ENCODE data around the gene CLSTN2.

Gene CLSTN2

GRCh38 chr3:140614001-140614400 is 679.0 kb downstream of the CLSTN2 start:
- H3K27me3 ChIP-seq (ENCODE audit: insufficient read depth, low read depth, severe bottlenecking), result no peaks in the 10 kb centered on the region
- H3K36me3 ChIP-seq, result no peaks in the 10 kb centered on the region
- H3K4me3 ChIP-seq (ENCODE audit: low read depth, low read length), result no peak overlapping the region
- DNase-seq, result no peak
- TF ChIP-seq CTCF (IDR thresholded peaks at IDR 0.05; ENCODE audit: low read depth, low read length), result no peak
- H3K9me3 ChIP-seq (ENCODE audit: severe bottlenecking), result peaks cover 2% of the 10 kb centered on the region
- no peak overlapping the region for H3K27ac ChIP-seq

GRCh38 chr3:140617135-140617534 is 682.1 kb downstream of the CLSTN2 start:
- no peak for TF ChIP-seq CTCF (IDR thresholded peaks at IDR 0.05; ENCODE audit: low read depth, low read length)
- Histone ChIP-seq H3K27ac (no peak overlapping the region), H3K9me3 (ENCODE audit: severe bottlenecking) (peaks cover 4% of the 10 kb centered on the region), H3K4me3 (ENCODE audit: low read depth, low read length) (no peak overlapping the region), H3K27me3 (ENCODE audit: insufficient read depth, low read depth, severe bottlenecking) (no peaks in the 10 kb centered on the region), H3K36me3 (no peaks in the 10 kb centered on the region)
- no peak for DNase-seq

- no peak overlapping the region for H3K27ac ChIP-seq
- no peak for DNase-seq
- H3K36me3 ChIP-seq, result no peaks in the 10 kb centered on the region
- no peaks in the 10 kb centered on the region for H3K27me3 ChIP-seq (ENCODE audit: insufficient read depth, low read depth, severe bottlenecking)
- no peak for TF ChIP-seq CTCF (IDR thresholded peaks at IDR 0.05; ENCODE audit: low read depth, low read length)
- no peak overlapping the region for H3K4me3 ChIP-seq (ENCODE audit: low read depth, low read length)
- no peaks in the 10 kb centered on the region for H3K9me3 ChIP-seq (ENCODE audit: severe bottlenecking)
Observed at GRCh38 chr3:140626856-140627255, 691.9 kb downstream of the CLSTN2 start.

Data from WERI-Rb-1 (cell line).